ENCODE measurements around the gene CAMK1D.

Gene CAMK1D

GRCh38 chr10:12880423-12880822, 531.1 kb downstream of the CAMK1D start:
- no peak for DNase-seq

- no peak for DNase-seq
Observed at GRCh38 chr10:12884851-12885250, 535.5 kb downstream of the CAMK1D start.

Data from activated CD4-positive, alpha-beta T cell treated with anti-CD3 and anti-CD28 coated beads, Interleukin-10, Interleukin-2, amounts not matched to agents 100 ng/mL and 50 ng/mL, durations not matched to agents 16 hours and 8 hours (primary cell).